Measurements from ENCODE around the gene PCDHGA12.
"Not testable (repeated sequence)": the region's sequence is repeated elsewhere in the genome, so short reads cannot be mapped to it uniquely, and the experiment has no call there.

PCDHGA12 gene

DNA sequence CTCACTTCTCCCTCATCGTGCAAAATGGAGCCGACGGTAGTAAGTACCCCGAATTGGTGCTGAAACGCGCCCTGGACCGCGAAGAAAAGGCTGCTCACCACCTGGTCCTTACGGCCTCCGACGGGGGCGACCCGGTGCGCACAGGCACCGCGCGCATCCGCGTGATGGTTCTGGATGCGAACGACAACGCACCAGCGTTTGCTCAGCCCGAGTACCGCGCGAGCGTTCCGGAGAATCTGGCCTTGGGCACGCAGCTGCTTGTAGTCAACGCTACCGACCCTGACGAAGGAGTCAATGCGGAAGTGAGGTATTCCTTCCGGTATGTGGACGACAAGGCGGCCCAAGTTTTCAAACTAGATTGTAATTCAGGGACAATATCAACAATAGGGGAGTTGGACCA is 979 bp downstream of the PCDHGA12 start:
- TF ChIP-seq, protein P1, sequence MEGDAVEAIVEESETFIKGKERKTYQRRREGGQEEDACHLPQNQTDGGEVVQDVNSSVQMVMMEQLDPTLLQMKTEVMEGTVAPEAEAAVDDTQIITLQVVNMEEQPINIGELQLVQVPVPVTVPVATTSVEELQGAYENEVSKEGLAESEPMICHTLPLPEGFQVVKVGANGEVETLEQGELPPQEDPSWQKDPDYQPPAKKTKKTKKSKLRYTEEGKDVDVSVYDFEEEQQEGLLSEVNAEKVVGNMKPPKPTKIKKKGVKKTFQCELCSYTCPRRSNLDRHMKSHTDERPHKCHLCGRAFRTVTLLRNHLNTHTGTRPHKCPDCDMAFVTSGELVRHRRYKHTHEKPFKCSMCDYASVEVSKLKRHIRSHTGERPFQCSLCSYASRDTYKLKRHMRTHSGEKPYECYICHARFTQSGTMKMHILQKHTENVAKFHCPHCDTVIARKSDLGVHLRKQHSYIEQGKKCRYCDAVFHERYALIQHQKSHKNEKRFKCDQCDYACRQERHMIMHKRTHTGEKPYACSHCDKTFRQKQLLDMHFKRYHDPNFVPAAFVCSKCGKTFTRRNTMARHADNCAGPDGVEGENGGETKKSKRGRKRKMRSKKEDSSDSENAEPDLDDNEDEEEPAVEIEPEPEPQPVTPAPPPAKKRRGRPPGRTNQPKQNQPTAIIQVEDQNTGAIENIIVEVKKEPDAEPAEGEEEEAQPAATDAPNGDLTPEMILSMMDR (conservative IDR thresholded peaks at IDR 0.05) = no peak
- H3K27ac ChIP-seq = no peak overlapping the region

DNA sequence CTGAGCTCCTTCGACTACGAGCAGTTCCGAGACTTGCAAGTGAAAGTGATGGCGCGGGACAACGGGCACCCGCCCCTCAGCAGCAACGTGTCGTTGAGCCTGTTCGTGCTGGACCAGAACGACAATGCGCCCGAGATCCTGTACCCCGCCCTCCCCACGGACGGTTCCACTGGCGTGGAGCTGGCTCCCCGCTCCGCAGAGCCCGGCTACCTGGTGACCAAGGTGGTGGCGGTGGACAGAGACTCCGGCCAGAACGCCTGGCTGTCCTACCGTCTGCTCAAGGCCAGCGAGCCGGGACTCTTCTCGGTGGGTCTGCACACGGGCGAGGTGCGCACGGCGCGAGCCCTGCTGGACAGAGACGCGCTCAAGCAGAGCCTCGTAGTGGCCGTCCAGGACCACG is 2.0 kb downstream of the PCDHGA12 start:
- H3K27ac ChIP-seq = not testable (repeated sequence)

DNA sequence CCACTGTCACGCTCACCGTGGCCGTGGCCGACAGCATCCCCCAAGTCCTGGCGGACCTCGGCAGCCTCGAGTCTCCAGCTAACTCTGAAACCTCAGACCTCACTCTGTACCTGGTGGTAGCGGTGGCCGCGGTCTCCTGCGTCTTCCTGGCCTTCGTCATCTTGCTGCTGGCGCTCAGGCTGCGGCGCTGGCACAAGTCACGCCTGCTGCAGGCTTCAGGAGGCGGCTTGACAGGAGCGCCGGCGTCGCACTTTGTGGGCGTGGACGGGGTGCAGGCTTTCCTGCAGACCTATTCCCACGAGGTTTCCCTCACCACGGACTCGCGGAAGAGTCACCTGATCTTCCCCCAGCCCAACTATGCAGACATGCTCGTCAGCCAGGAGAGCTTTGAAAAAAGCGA is 2.4 kb downstream of the PCDHGA12 start:
- not testable (repeated sequence) for H3K27ac ChIP-seq

DNA sequence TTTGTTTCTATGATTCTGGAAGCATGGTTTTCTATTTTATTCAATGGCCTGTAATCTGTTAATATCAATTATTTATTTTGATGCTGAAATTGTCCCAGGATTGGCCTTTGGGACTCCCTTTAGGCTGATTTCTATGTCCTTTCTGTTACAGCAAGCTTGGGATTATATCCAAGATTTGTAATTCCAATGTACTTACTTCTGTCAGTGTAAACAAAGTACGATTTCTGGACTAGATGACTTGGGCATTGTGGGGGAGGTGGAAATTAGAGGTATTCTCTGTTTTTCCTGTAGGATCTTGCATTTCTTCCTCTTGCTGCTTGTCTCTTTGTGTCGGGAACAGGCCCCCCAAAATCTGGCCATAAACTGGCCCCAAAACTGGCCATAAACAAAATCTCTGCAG is 3.7 kb downstream of the PCDHGA12 start:
- TF ChIP-seq, protein P1 (conservative IDR thresholded peaks at IDR 0.05) = no peak
- no peak overlapping the region for H3K27ac ChIP-seq

DNA sequence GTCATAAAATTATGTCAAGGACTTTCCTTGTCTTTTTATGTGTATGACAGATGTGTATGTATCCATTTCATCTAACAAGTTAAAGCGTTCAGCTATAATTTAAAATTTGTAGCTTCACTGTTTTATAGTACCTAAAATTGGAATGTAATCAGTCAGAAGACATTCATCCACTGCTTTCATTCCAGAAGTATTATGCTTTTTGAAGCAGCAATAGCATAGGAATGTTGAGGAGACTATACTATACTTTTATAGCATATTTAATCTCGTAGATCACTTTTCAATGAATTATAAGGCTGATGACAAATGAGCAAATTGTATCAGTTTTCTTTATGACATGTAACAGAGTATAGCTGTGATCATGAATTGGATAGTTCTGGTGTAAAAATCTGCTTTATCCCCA is 6.9 kb downstream of the PCDHGA12 start:
- H3K27ac ChIP-seq = no peak overlapping the region
- TF ChIP-seq, protein P1 (conservative IDR thresholded peaks at IDR 0.05) = no peak

DNA sequence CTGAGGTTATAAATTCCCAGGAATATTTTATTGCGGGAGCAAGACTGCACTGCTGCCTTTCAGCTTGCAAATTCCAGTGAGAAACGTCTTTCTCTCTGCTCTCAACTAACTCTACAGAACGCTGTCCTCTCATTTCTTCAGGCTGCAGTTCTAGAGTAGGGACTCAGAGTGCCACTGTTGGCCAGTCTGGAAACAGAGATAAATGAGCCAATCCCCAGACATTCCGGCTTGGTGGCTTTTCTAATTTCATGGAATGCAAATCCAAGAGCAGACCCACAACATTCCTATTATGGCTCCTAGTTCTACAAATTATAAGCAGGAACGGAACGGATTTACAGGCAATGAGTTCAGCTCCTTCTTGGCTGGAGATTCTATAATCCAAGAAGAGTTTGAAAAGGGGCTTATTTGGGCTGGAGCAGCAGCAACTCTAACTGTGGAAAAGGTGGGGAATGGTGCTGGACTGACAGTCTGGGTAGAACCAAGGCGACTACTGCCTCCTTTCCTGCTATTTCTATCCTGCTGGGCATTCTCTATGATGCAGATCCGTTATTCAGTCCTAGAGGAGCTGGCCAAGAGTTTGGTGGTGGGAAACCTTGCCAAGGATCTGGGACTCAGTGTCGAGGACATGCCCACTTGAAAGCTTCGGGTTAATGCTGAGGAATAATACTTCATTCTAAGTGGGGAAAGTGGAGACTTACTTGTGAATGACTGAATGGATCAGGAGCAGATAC is 9.3 kb downstream of the PCDHGA12 start:
- TF ChIP-seq, protein P1 (conservative IDR thresholded peaks at IDR 0.05) = no peak
- no peak overlapping the region for H3K27ac ChIP-seq

DNA sequence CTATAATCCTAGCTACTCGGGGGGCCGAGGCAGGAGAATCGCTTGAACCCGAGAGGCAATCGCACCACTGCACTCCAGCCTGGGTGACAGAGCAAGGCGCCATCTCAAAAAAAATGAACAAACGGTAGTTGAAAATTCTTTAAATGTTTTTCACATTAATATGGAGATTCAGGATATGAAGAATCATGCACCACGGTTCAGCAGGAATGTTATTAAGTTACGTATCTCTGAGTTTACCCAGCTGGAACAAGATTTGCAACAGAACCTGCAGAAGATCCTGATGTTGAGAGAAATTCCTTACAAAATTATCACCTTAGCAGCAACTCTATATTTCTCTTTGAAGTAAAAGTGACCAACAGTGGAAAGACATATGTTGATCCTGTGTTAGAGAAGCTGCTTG is 10.0 kb downstream of the PCDHGA12 start:
- TF ChIP-seq, protein P1 (conservative IDR thresholded peaks at IDR 0.05) = no peak
- no peak overlapping the region for H3K27ac ChIP-seq

DNA sequence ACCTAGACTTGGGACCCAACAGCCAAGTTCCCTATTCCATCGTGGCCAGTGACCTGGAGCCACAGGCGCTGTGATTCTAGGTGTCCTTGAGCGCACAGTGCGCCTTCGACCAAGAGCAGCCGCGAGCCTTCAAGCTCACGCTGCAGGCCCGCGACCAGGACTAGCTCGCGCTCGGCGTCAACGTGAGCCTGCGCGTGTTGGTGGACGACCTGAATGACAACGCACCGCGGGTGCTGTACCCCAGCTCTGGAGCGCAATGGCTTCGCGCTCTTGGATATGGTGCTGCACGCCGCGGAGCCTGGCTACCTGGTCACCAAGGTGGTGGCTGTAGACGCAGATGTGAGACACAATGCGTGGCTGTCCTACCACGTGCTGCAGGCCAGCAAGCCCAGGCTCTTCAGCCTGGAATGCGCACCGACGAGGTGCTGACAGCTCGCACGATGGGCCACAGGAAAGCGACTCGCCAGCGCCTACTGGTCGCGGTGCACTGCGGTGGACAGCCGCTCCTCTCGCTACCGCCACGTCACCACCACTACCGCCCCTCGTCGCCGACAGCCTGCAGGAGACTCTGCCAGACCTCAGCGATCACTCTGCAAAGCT is 11.4 kb downstream of the PCDHGA12 start:
- H3K27ac ChIP-seq = no peak overlapping the region
- TF ChIP-seq, protein P1 (conservative IDR thresholded peaks at IDR 0.05) = no peak

All from VCaP (cell line).